ENCODE measurements around the gene GLDC.

DNA sequence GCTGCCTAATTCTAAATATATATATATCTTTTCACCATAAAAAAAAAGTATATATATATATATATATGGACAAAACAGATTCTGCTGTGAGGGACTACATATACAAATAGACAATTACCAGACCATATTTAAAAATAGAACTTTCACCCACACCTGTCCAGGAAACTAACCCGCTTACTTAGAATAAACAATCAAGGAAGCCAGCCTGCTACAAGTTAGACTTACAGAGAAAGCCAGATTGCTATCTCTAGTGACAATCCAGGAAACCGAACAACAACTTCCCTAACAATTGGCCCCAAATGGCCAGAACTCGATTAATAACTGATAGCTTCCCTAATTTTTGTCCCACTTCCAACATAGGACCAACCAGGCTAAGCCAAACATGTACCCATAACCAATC lies 5.9 kb downstream of the GLDC start:
- TF ChIP-seq EP300 (IDR thresholded peaks at IDR 0.05) (no peak), POLR2AphosphoS5 (IDR thresholded peaks at IDR 0.05) (no peak)
- TF ChIP-seq, protein P1, sequence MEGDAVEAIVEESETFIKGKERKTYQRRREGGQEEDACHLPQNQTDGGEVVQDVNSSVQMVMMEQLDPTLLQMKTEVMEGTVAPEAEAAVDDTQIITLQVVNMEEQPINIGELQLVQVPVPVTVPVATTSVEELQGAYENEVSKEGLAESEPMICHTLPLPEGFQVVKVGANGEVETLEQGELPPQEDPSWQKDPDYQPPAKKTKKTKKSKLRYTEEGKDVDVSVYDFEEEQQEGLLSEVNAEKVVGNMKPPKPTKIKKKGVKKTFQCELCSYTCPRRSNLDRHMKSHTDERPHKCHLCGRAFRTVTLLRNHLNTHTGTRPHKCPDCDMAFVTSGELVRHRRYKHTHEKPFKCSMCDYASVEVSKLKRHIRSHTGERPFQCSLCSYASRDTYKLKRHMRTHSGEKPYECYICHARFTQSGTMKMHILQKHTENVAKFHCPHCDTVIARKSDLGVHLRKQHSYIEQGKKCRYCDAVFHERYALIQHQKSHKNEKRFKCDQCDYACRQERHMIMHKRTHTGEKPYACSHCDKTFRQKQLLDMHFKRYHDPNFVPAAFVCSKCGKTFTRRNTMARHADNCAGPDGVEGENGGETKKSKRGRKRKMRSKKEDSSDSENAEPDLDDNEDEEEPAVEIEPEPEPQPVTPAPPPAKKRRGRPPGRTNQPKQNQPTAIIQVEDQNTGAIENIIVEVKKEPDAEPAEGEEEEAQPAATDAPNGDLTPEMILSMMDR (IDR thresholded peaks at IDR 0.05) = no peak

All from upper lobe of left lung (tissue), 4 donors.